CD4-positive, alpha-beta T cell (primary cell): ENCODE measurements around the gene CARD19. TPM values are rescaled to one million over a fixed set of nuclear protein-coding genes. Genes with fewer than 3 reads are reported as not detected.
A peak's percentile ranks its signal among the peaks of the same experiment; 100 is the strongest.

Experiments used
- ATAC-seq: fragments of 200-7000 bp; cut with Tn5 transposase; one replicate; pipeline ENCODE4 v1.10.0; 2022; ENCODE audit warnings: mild to moderate bottlenecking; ENCODE audit not compliant: poor library complexity
- CTCF ChIA-PET: fragments of 350-600 bp; sonication (Branson Sonifier 250); formaldehyde crosslinking; loops from one replicate; lab custom pipeline; 2021; ENCODE audit warnings: antibody characterized with exemption, inconsistent platforms; lab: Charles Lee
- POLR2A ChIA-PET: fragments of 350-600 bp; sonication (Branson Sonifier 250); formaldehyde crosslinking; loops from one replicate; lab custom pipeline; 2021; ENCODE audit warnings: antibody characterized with exemption, inconsistent platforms; lab: Charles Lee
- DNase-seq, 14 experiments: peaks; one replicate each; pipeline ENCODE4 v3.0.0-alpha.2; 2013 to 2020; ENCODE audit warnings: mixed read lengths in 2 of 14
- H3K27ac ChIP-seq, 2 donors: one replicate each; pipeline versions ENCODE4 v1.5.1 to v1.7.0; 2013; ENCODE audit warnings: low read length in 2 of 2, low read depth in 1 of 2, mild to moderate bottlenecking in 1 of 2
- H3K27me3 ChIP-seq, 2 experiments: 1 replicate in 1 of 2; 2 replicates in 1 of 2; pipeline versions ENCODE4 v1.6.1 to v1.7.0; 2013; ENCODE audit warnings: low read length in 2 of 2, control low read depth in 1 of 2, mild to moderate bottlenecking in 1 of 2, moderate library complexity in 1 of 2; ENCODE audit not compliant: insufficient read depth in 2 of 2, control insufficient read depth in 1 of 2
- H3K36me3 ChIP-seq: one replicate; pipeline ENCODE4 v1.6.1; 2013; ENCODE audit warnings: low read length, control low read depth; ENCODE audit not compliant: insufficient read depth
- H3K4me1 ChIP-seq: one replicate; pipeline ENCODE4 v1.6.1; 2013; ENCODE audit warnings: low read length, control low read depth; ENCODE audit not compliant: insufficient read depth
- H3K4me3 ChIP-seq: one replicate; pipeline ENCODE4 v1.5.1; 2013; ENCODE audit warnings: mild to moderate bottlenecking, low read length, moderate library complexity
- H3K9me3 ChIP-seq, 2 experiments: 1 replicate in 1 of 2; 2 replicates in 1 of 2; pipeline versions ENCODE4 v1.6.1 to v1.7.0; 2013; ENCODE audit warnings: low read length in 2 of 2, mild to moderate bottlenecking in 2 of 2, control low read depth in 1 of 2, moderate library complexity in 1 of 2; ENCODE audit not compliant: control insufficient read depth in 1 of 2, insufficient read depth in 1 of 2
- H3K27ac Mint-ChIP-seq: one replicate; pipeline ENCODE4 v1.8.0; 2020; ENCODE audit warnings: mixed read lengths
- H3K27me3 Mint-ChIP-seq: one replicate; pipeline ENCODE4 v1.8.0; 2021; ENCODE audit warnings: mixed read lengths
- H3K36me3 Mint-ChIP-seq: one replicate; pipeline ENCODE4 v1.8.0; 2021; ENCODE audit warnings: low read depth, mixed read lengths
- H3K4me1 Mint-ChIP-seq: one replicate; pipeline ENCODE4 v1.8.0; 2021; ENCODE audit warnings: low read depth, mixed read lengths
- H3K4me3 Mint-ChIP-seq: one replicate; pipeline ENCODE4 v1.8.0; 2020; ENCODE audit warnings: mild to moderate bottlenecking, mixed read lengths
- H3K9me3 Mint-ChIP-seq: one replicate; pipeline ENCODE4 v1.8.0; 2020; ENCODE audit warnings: mixed read lengths
- CTCF ChIP-seq: fragments of 200-600 bp; IDR thresholded peaks from one replicate; pipeline ENCODE4 v1.8.0; 2022; ENCODE audit warnings: antibody characterized with exemption, mild to moderate bottlenecking
- intact Hi-C, 2 experiments: fragments of 100-400 bp; cut with DNase I in 1 of 2; cut with micrococcal nuclease in 1 of 2; formaldehyde crosslinking; loops; one replicate each; pipeline versions ENCODE4 v1.15.1 to v1.9.0; 2023 to 2025; cut with DNase I, micrococcal nuclease
- polyA plus RNA-seq, 2 donors: library from polyadenylated mRNA; unstranded; fragments of 120-200 nt; gene quantifications; one replicate each; pipeline ENCODE4 v1.2.1, GENCODE V29; 2013
- total RNA-seq, 174 experiments: library from RNA in 2 of 174; stranded (reverse) in 2 of 174; gene quantifications; one replicate each; pipeline ENCODE4 v1.2.3 and lab custom pipeline; 2021 to 2026

Gene CARD19, protein sequence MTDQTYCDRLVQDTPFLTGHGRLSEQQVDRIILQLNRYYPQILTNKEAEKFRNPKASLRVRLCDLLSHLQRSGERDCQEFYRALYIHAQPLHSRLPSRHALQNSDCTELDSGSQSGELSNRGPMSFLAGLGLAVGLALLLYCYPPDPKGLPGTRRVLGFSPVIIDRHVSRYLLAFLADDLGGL
- 10 to 100 TPM; 38.8 to 39.2 TPM for total RNA-seq
- polyA plus RNA-seq (2013, experiment 1 of 2): 42.9 TPM
- polyA plus RNA-seq (2013, experiment 2 of 2): 43.0 TPM
- 4.4 to 65.7 (median 27.2) reads per million in 172 experiments for total RNA-seq (lab: John Stamatoyannopoulos, UW)

DNA sequence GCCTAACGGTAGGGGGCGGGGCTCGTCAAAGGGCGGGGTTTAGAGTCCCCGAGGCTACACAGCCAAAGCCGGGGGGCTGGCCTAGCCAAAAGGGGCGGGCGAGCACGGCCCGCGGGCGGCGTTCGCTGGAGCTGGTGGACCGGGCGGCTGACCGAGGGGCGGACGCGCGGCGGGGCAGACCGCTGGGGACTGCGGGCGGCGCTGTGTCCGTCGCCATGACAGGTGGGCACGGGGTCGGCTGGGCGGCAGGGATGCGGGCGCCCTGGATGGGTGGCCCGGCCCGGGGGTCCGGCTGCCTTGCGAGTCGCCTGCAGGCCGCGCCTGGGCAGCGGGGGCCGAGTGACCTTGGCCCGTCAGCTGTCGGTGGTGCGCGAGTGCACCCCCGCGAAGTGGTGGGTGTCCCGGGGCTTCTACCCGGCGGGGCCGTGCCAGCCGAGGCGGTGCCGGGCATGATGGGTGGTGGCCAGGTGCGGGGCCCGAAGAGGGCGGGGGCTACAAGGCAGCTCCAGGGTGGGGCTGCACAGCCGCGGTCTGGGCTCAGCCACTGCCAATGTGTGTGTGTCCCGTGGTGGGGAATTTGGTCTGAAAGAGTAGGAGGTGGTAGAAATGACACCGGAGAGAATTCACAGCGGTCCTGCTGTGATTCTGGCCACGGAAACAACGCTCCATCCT, at the start of gene CARD19:
TSS of gene CARD19 (plus strand) at position 87 of the 672 bp plus-strand sequence. CDS start at position 216, 129 bp downstream.
- DNase-seq: peak in 11 of 14 experiments; percentile 32 to 83 (median 53)
- CTCF ChIA-PET: interaction anchor here (1.1 to 3.9 kb wide), 5 partner anchors 11 to 109 kb away, joined by 3 to 22 read pairs (median 4); no protein-coding TSS in a partner anchor
- H3K9me3 Mint-ChIP-seq: no peaks in the 10 kb centered on the region

DNA sequence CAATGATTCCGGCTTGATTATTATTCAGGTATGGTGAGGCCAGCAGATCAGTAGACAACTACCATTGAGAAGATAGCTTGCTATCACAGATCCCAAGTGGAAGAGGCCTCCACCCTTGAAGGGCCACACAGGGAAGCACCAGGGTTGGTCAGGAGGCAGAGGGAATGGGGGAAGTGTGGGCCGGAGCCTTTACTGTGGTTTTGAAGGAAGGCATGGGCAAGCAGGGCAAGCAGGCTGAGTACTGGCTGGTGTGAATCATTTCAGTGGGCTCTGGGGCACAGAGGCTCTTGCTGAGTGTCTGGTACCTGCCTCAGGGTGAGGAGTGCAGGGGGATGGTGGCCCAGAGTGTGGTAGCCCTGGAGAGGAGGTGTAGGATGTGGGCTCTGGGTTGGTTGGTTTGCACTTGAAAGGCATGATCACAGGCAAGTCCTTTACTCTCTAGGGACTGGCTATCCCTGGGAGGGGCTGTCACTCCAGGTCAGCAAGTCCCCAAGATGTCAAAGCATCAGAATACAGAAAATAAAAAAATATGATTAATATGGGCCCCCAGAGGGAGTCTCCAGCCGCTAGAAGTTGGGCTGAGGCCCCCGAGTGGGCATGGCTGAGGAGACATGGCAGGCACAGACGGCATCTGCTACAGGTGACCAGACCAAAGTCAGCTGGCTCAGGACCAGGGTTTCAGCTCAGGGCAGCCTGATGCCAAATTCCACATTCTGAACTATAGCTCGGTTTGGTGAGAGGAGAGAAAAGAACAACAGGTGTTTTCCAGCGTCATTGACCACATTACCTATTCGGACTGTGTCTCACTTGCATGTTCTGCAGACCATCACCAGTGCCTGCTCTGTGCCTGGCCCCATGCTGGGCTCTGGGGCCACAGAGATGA, 47.2 kb upstream of the CARD19 start:
- Histone ChIP-seq H3K36me3 (no peaks in the 10 kb centered on the region), H3K9me3 (no peaks in the 10 kb centered on the region), H3K27me3 (no peaks in the 10 kb centered on the region), H3K27ac (no peak overlapping the region), H3K4me3 (no peak overlapping the region), H3K4me1 (peaks cover 28% of the 10 kb centered on the region)
- TF ChIP-seq CTCF: no peak
- no peak overlapping the region for H3K4me3 Mint-ChIP-seq
- H3K27me3 Mint-ChIP-seq: no peaks in the 10 kb centered on the region
- ATAC-seq (no peak), DNase-seq (no peak)
- peaks cover 29% of the 10 kb centered on the region for H3K4me1 Mint-ChIP-seq
- no peaks in the 10 kb centered on the region for H3K36me3 Mint-ChIP-seq
- no peaks in the 10 kb centered on the region for H3K9me3 Mint-ChIP-seq
- no peak overlapping the region for H3K27ac Mint-ChIP-seq
- intact Hi-C loops: no loop called here
- ChIA-PET CTCF (no interaction called here), POLR2A (interaction anchor here (1.0 to 3.7 kb wide), 3 partner anchors 11 to 21 kb away, joined by 3 to 12 read pairs (median 11); no protein-coding TSS in a partner anchor)

More for the DNA sequence above, at the start of gene CARD19:
- POLR2A ChIA-PET: interaction anchor here (0.6 to 4.6 kb wide), 17 partner anchors 10 to 142 kb away, joined by 3 to 35 read pairs (median 10); partner anchors contain the start of gene NINJ1
- H3K27me3 ChIP-seq: no peaks in the 10 kb centered on the region
- H3K36me3 Mint-ChIP-seq: peaks cover 20% of the 10 kb centered on the region
- peak within 1 kb of the TSS; percentile 99 for H3K27ac Mint-ChIP-seq
- no peak for ATAC-seq
- peaks cover 77% of the 10 kb centered on the region for H3K4me1 Mint-ChIP-seq
- no peaks in the 10 kb centered on the region for H3K36me3 ChIP-seq
- TF ChIP-seq CTCF: no peak
- peak within 1 kb of the TSS; percentile 94 to 95 for H3K27ac ChIP-seq
- H3K4me3 ChIP-seq: peak within 1 kb of the TSS; percentile 64
- H3K27me3 Mint-ChIP-seq: no peaks in the 10 kb centered on the region
- H3K4me3 Mint-ChIP-seq: peak within 1 kb of the TSS; percentile 95
- H3K4me1 ChIP-seq: peaks cover 75% of the 10 kb centered on the region
- H3K9me3 ChIP-seq: peaks cover 0 to 8% of the 10 kb centered on the region in 2 experiments
- intact Hi-C loops: loop anchor here (1.0 to 5.0 kb wide), 5 partner anchors 39 to 357 kb away; partner anchors contain the start of genes NINJ1 (in 2 of the 2), BICD2 (in 1 of the 2) and FAM120AOS (in 1 of the 2)

GRCh38 chr9:93049491-93049890, 46.5 kb upstream of the CARD19 start:
- DNase-seq: no peak
- Histone ChIP-seq H3K27ac (no peak overlapping the region), H3K4me3 (no peak overlapping the region), H3K27me3 (no peaks in the 10 kb centered on the region), H3K4me1 (peaks cover 25% of the 10 kb centered on the region), H3K36me3 (no peaks in the 10 kb centered on the region), H3K9me3 (no peaks in the 10 kb centered on the region)
- TF ChIP-seq CTCF: no peak
- Mint-ChIP-seq H3K4me3 (no peak overlapping the region), H3K27ac (no peak overlapping the region), H3K27me3 (no peaks in the 10 kb centered on the region), H3K4me1 (peaks cover 26% of the 10 kb centered on the region), H3K36me3 (no peaks in the 10 kb centered on the region), H3K9me3 (no peaks in the 10 kb centered on the region)
- intact Hi-C loops: no loop called here
- CTCF ChIA-PET: no interaction called here
- no peak for ATAC-seq
- POLR2A ChIA-PET: interaction anchor here (1.0 to 3.7 kb wide), 4 partner anchors 8 to 21 kb away, joined by 3 to 12 read pairs (median 8); no protein-coding TSS in a partner anchor
